GM19324 (cell line): Measurements from ENCODE around the gene GJA9.

Experiments used
- ATAC-seq: cut with Tn5 transposase; IDR thresholded peaks from one replicate; pipeline ENCODE4 v1.9.1; 2021; ENCODE audit warnings: mild to moderate bottlenecking, moderate library complexity; ENCODE audit not compliant: unreplicated experiment, low FRiP score

Gene GJA9

DNA sequence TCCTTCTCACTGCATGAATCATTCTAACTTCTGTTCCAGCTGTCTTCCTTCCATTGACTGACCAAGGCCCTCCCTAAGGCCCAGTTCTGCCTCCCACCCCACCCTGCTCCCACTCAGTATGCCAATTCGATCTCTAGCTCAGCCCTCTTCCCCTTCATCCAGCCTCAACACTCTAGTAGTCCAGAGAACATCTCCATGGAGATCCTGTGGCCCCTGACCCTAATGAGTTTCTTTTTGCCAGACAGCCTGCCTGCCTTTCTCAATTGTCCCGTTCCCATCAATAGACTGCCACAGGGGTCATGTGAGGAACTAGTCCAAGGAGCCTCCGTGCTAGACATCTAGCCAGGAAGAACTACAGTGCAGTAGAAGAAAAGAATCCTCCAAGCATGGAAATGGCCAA, 48.2 kb downstream of the GJA9 start:
- no peak for ATAC-seq

DNA sequence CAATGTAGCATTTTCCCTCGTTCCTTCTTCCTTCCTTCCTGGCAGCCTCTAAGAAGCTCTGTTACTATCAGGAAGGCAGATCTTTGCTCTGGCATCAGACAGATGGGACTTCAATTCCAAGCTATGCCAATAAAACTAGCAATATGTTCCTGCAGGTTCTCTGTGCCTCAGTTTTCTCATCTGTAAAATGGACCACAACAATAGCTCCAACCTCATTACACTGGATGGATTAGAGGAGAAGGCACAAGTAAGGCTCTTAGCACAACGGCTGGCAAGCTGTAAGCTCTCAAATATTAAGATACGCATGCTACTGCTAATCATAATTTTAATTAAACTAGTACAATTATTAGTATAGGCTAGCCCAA, 49.0 kb downstream of the GJA9 start:
- ATAC-seq = no peak

DNA sequence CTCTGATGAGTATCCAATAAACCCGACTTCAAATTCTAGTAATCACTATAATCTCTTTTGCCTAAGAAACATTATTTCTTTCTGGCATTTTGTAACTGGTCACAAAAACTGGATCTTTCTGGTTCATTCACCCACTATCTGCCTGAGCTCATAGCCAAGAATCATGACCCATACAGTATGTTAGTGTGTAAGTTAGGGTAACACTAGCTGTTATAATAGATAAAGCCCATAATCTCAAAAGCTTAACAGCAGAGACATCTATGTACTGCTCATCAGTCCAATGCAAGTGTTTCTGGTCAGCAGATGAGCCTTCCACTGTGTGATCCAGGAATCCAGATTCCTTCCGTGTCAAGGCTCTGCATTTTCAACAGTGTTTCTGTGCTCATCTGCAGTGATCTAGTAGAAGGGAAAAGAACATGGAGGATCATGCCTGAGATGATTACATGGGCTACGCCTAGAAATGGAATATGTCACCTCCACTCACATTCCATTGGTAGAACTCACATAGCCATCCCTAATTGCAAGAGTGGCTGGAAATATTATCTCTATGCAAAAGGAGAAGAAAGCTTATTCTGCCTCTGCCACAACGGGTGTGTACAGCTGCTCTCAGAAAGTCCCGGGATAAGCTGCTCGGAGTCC, 49.5 kb downstream of the GJA9 start:
- no peak for ATAC-seq

DNA sequence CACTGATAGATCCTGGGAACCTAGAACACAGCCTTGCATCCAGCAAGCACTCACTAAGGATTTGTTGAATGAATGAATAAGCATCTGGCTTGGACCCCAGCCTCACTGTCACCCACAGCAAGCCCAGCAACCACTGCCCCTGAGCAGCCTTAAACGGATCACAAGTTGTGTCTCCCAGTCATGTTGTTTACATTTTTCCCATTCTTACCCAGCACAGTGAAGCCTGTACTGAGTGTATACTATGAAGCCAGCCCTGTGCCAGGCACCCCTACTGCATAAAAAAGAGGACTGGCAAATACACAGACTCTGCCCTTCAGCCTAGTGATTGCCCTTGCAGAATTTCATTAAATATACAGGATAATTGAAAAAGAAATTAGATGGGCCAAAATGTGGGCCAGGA, 52.0 kb downstream of the GJA9 start:
- ATAC-seq = no peak

DNA sequence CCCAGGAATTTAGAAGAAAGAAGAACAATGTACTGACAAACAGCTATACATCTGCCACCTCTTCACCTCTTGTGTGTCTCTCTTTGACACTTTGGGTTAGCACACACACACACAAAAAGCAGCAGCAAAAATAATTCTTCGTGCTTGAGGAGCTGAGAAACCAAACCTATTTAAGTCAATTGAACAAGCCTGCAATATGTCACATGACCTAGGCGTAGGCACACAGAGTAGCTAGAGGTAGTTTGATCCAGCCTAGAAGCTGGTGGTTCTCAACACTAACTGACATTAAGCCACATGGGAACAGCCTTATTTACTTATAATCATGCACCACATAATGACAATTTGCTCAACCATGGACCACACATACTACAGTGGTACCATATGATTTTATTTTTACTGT, 54.1 kb downstream of the GJA9 start:
- no peak for ATAC-seq

DNA sequence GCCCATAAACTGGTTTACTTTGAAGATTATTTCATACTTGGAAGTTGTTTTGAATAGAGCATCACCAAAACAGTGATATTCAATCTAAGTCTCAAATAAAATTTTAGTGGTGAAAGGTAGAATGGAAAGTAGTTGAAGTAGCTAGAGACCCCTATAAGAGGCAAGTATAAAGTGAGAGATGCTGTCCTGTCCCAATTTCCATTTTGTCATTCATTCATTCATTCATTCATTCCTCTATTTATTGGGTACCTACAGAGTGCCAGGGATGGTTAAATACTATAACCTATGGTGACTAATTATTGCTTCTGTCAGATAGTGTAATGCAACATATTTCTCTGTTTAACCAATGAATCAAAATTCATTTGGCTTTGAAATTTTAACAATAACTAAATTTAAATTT, 54.5 kb downstream of the GJA9 start:
- ATAC-seq = no peak

DNA sequence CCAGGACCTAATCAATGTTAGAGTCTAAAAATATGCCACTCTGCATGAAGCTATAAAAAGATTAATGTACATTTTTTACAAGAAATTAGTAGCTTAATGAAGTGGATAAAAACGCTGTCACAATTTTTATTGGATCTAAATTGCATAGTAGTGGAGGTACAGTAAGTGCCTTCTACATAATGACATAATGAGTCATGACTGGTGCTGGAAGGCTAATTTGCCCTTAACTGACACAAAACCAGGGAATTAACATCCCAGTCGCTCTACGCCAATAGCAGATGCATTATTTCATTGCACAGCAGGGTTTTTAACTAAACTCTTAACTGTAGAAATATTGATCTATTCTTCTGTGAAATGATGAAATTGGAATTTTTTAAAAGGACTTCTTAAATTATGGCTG, 55.1 kb downstream of the GJA9 start:
- ATAC-seq = no peak
